Measurements from ENCODE around the gene KCNH1.

The KCNH1 gene

GRCh38 chr1:211133836-211134669 lies at the start of gene KCNH1:
Gene KCNH1, minus strand, starts transcription at chr1:211134148. Its CDS starts 203 bp downstream, at chr1:211133945.
- DNase-seq, result peak; percentile 61

GRCh38 chr1:211182746-211183145 lies 48.8 kb upstream of the KCNH1 start:
- no peak for DNase-seq

- DNase-seq, result no peak
These were observed 40.4 kb upstream of the KCNH1 start for GRCh38 chr1:211174375-211174774.

- DNase-seq, result no peak
These were observed 38.7 kb upstream of the KCNH1 start for GRCh38 chr1:211172657-211173056.

GRCh38 chr1:211169353-211169752 lies 35.4 kb upstream of the KCNH1 start:
- no peak for DNase-seq

GRCh38 chr1:211158866-211159265 lies 24.9 kb upstream of the KCNH1 start:
- no peak for DNase-seq

- no peak for DNase-seq
These were observed 21.1 kb upstream of the KCNH1 start for GRCh38 chr1:211155040-211155439.

- DNase-seq, result no peak
These were observed 20.0 kb upstream of the KCNH1 start for GRCh38 chr1:211153932-211154331.

- DNase-seq, result no peak
These were observed 14.4 kb upstream of the KCNH1 start for GRCh38 chr1:211148366-211148765.

- DNase-seq, result no peak
These were observed 12.0 kb upstream of the KCNH1 start for GRCh38 chr1:211145944-211146343.

- no peak for DNase-seq
These were observed 1.5 kb upstream of the KCNH1 start for GRCh38 chr1:211135342-211135950.

GRCh38 chr1:211133393-211133835 lies 534 bp downstream of the KCNH1 start:
- no peak for DNase-seq

GRCh38 chr1:211132721-211133392 lies 1.1 kb downstream of the KCNH1 start:
- DNase-seq, result no peak

GRCh38 chr1:211129776-211130175 lies 4.2 kb downstream of the KCNH1 start:
- no peak for DNase-seq

- DNase-seq, result no peak
These were observed 6.8 kb downstream of the KCNH1 start for GRCh38 chr1:211127166-211127565.

- DNase-seq, result no peak
These were observed 7.3 kb downstream of the KCNH1 start for GRCh38 chr1:211126622-211127021.

GRCh38 chr1:211118407-211119102 lies 15.4 kb downstream of the KCNH1 start:
- no peak for DNase-seq

GRCh38 chr1:211114446-211114845 lies 19.5 kb downstream of the KCNH1 start:
- DNase-seq, result no peak

GRCh38 chr1:211113566-211113965 lies 20.4 kb downstream of the KCNH1 start:
- no peak for DNase-seq

GRCh38 chr1:211111351-211111750 lies 22.6 kb downstream of the KCNH1 start:
- DNase-seq, result no peak

- no peak for DNase-seq
These were observed 32.5 kb downstream of the KCNH1 start for GRCh38 chr1:211101481-211101880.

GRCh38 chr1:211099393-211099792 lies 34.6 kb downstream of the KCNH1 start:
- no peak for DNase-seq

GRCh38 chr1:211095381-211095780 lies 38.6 kb downstream of the KCNH1 start:
- no peak for DNase-seq
